Progenitor cell of endocrine pancreas (in vitro differentiated cells): Measurements from ENCODE around the gene KHDC1. TPM values are rescaled to one million over a fixed set of nuclear protein-coding genes. Genes with fewer than 3 reads are reported as not detected.

Source experiments
- DNase-seq: peaks from one replicate; pipeline ENCODE4 v3.0.0; 2021; ENCODE audit warnings: low spot score; ENCODE audit not compliant: unreplicated experiment
- H3K27ac Mint-ChIP-seq: 2 replicates; pipeline ENCODE4 v1.8.0; 2021; ENCODE audit warnings: mild to moderate bottlenecking, moderate library complexity, mixed read lengths
- H3K27me3 Mint-ChIP-seq: 2 replicates; pipeline ENCODE4 v1.8.0; 2021; ENCODE audit warnings: mixed read lengths
- H3K36me3 Mint-ChIP-seq: 2 replicates; pipeline ENCODE4 v1.8.0; 2022; ENCODE audit warnings: mixed read lengths; ENCODE audit not compliant: insufficient read depth
- H3K4me1 Mint-ChIP-seq: 2 replicates; pipeline ENCODE4 v1.8.0; 2021; ENCODE audit warnings: low read depth, mixed read lengths
- H3K4me3 Mint-ChIP-seq: 2 replicates; pipeline ENCODE4 v1.8.0; 2021; ENCODE audit warnings: low read depth, mild to moderate bottlenecking, moderate library complexity, mixed read lengths
- H3K9me3 Mint-ChIP-seq: 2 replicates; pipeline ENCODE4 v1.8.0; 2021; ENCODE audit warnings: low read depth, mixed read lengths
- CTCF ChIP-seq: fragments of 200-600 bp; sonication (generic); IDR thresholded peaks from one replicate; pipeline ENCODE4 v1.5.0; 2021; ENCODE audit warnings: antibody characterized with exemption, mild to moderate bottlenecking; ENCODE audit not compliant: unreplicated experiment
- total RNA-seq: library from RNA; stranded (reverse); gene quantifications from 2 replicates; pipeline ENCODE4 v1.2.1, GENCODE V29; 2021

The KHDC1 gene
- total RNA-seq, 1 donor from 2014 or later, result 7.9 TPM

- TF ChIP-seq CTCF, result no peak
- peaks cover 2% of the 10 kb centered on the region for H3K4me1 Mint-ChIP-seq
- H3K4me3 Mint-ChIP-seq, result no peak overlapping the region
- no peak for DNase-seq
- H3K27me3 Mint-ChIP-seq, result no peaks in the 10 kb centered on the region
- H3K9me3 Mint-ChIP-seq, result no peaks in the 10 kb centered on the region
- peaks cover 21% of the 10 kb centered on the region for H3K36me3 Mint-ChIP-seq
- H3K27ac Mint-ChIP-seq, result no peak overlapping the region
Observed at GRCh38 chr6:73302339-73302738, 39.3 kb upstream of the KHDC1 start.

GRCh38 chr6:73299151-73299971 lies 36.4 kb upstream of the KHDC1 start:
- no peaks in the 10 kb centered on the region for H3K27me3 Mint-ChIP-seq
- DNase-seq, result no peak
- peaks cover 22% of the 10 kb centered on the region for H3K36me3 Mint-ChIP-seq
- H3K27ac Mint-ChIP-seq, result peak overlapping the region; percentile 52
- no peaks in the 10 kb centered on the region for H3K4me1 Mint-ChIP-seq
- TF ChIP-seq CTCF, result no peak
- H3K4me3 Mint-ChIP-seq, result no peak overlapping the region
- no peaks in the 10 kb centered on the region for H3K9me3 Mint-ChIP-seq

- Mint-ChIP-seq H3K27me3 (no peaks in the 10 kb centered on the region), H3K36me3 (peaks cover 15% of the 10 kb centered on the region)
- DNase-seq, result no peak
Observed at GRCh38 chr6:73293331-73293730, 30.3 kb upstream of the KHDC1 start.

GRCh38 chr6:73290435-73290834 lies 27.4 kb upstream of the KHDC1 start:
- Mint-ChIP-seq H3K4me1 (no peaks in the 10 kb centered on the region), H3K27ac (no peak overlapping the region), H3K4me3 (no peak overlapping the region), H3K36me3 (peaks cover 12% of the 10 kb centered on the region), H3K9me3 (no peaks in the 10 kb centered on the region), H3K27me3 (no peaks in the 10 kb centered on the region)
- DNase-seq, result no peak
- TF ChIP-seq CTCF, result no peak

More at GRCh38 chr6:73293331-73293730, 30.3 kb upstream of the KHDC1 start:
- Mint-ChIP-seq H3K27ac (no peak overlapping the region), H3K9me3 (no peaks in the 10 kb centered on the region), H3K4me1 (no peaks in the 10 kb centered on the region), H3K4me3 (no peak overlapping the region)
- no peak for TF ChIP-seq CTCF

- no peak for TF ChIP-seq CTCF
- H3K36me3 Mint-ChIP-seq, result peaks cover 8% of the 10 kb centered on the region
- no peaks in the 10 kb centered on the region for H3K27me3 Mint-ChIP-seq
- H3K9me3 Mint-ChIP-seq, result no peaks in the 10 kb centered on the region
- no peaks in the 10 kb centered on the region for H3K4me1 Mint-ChIP-seq
- no peak overlapping the region for H3K4me3 Mint-ChIP-seq
- H3K27ac Mint-ChIP-seq, result no peak overlapping the region
- DNase-seq, result no peak
Observed at GRCh38 chr6:73286752-73287151, 23.8 kb upstream of the KHDC1 start.
